GM18505 (cell line): ENCODE data around the gene ZSCAN1.

Experiments
- ATAC-seq: cut with Tn5 transposase; IDR thresholded peaks from one replicate; pipeline ENCODE4 v1.9.1; 2021; ENCODE audit not compliant: unreplicated experiment
- POLR2A ChIP-seq: IDR thresholded peaks from 4 replicates; pipeline ENCODE4 v1.6.1; 2011; ENCODE audit warnings: borderline replicate concordance; ENCODE audit not compliant: insufficient read depth, insufficient read length; ENCODE audit errors: extremely low read depth

Gene ZSCAN1

DNA sequence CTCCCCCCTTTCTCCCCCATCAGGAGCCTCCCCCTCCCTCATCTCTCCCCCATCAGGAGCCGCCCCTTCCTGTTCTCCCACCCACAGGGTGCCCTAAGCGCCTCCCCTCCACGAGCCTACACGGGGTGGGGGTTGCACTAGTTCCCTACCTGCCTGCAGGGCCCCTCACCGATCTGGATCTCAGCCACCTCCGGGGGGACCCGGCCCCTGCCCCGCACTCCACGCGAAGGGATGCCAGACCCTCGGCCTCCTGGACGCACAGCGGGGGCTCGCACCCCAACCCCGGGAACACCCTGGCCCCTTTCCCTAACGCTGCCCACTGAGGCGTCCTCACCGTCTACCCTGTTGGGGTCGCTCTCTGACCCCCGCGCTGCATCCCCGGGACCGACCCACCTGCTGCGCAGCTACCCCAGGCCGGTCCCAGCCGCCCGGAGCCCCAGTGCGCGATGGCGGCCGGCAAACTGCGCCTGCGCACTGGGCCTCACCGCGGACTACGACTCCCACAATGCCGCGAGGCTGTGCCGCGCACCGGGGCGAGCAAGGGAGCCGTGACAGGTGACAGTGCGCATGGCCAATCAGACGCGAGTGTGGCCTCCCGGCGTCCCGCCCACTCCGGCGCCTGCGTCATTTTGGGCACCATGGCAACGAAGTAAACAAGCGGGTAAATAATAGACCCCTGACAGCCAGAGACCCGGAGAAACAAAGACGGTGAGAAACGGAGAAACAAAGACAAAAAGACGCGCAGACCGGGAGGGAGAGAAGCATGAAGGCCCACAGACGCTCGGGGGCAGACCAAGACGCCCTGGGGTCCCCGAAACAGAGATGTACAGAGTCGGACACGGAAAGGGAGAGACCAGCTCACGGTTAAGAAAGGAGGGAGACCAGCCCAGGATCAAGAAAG lies 64.2 kb downstream of the ZSCAN1 start, which contains the start of gene ZSCAN18:
TSS of gene ZSCAN18 (minus strand) at position 451 of the 901 bp plus-strand sequence. CDS start 7,964 bp downstream, outside the sequence.
- ATAC-seq: peak; percentile 96

DNA sequence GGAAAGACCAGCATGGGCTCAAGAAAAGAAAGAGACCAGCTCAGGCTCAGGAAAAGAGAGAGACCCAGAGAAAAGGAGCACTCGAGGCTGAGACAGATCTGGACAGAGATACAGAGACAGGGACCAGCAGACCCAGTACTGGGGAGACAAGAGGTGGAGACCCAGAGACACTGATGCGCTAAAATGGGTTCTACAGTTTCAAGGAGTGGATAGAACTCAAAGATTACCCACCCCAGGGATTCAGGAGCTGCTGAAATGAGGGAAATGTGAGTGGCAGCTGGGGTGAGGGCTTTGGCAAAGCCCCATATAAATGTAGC lies 64.8 kb downstream of the ZSCAN1 start:
- no peak for ATAC-seq
- no peak for TF ChIP-seq POLR2A

More for the DNA sequence above, 64.2 kb downstream of the ZSCAN1 start, which contains the start of gene ZSCAN18:
- TF ChIP-seq POLR2A: peak; percentile 45
